Progenitor cell of endocrine pancreas (in vitro differentiated cells): ENCODE data around the gene C1orf198. TPM values are rescaled to one million over a fixed set of nuclear protein-coding genes. Genes with fewer than 3 reads are reported as not detected.

Source experiments
- DNase-seq: peaks from one replicate; pipeline ENCODE4 v3.0.0; 2021; ENCODE audit warnings: low spot score; ENCODE audit not compliant: unreplicated experiment
- H3K27ac Mint-ChIP-seq: 2 replicates; pipeline ENCODE4 v1.8.0; 2021; ENCODE audit warnings: mild to moderate bottlenecking, moderate library complexity, mixed read lengths
- H3K27me3 Mint-ChIP-seq: 2 replicates; pipeline ENCODE4 v1.8.0; 2021; ENCODE audit warnings: mixed read lengths
- H3K36me3 Mint-ChIP-seq: 2 replicates; pipeline ENCODE4 v1.8.0; 2022; ENCODE audit warnings: mixed read lengths; ENCODE audit not compliant: insufficient read depth
- H3K4me1 Mint-ChIP-seq: 2 replicates; pipeline ENCODE4 v1.8.0; 2021; ENCODE audit warnings: low read depth, mixed read lengths
- H3K4me3 Mint-ChIP-seq: 2 replicates; pipeline ENCODE4 v1.8.0; 2021; ENCODE audit warnings: low read depth, mild to moderate bottlenecking, moderate library complexity, mixed read lengths
- H3K9me3 Mint-ChIP-seq: 2 replicates; pipeline ENCODE4 v1.8.0; 2021; ENCODE audit warnings: low read depth, mixed read lengths
- total RNA-seq: library from RNA; stranded (reverse); gene quantifications from 2 replicates; pipeline ENCODE4 v1.2.1, GENCODE V29; 2021
- TF ChIP-seq, protein P1 (sequence below): fragments of 200-600 bp; sonication (generic); IDR thresholded peaks from one replicate; pipeline ENCODE4 v1.5.0; 2021; ENCODE audit warnings: antibody characterized with exemption, mild to moderate bottlenecking; ENCODE audit not compliant: unreplicated experiment

The C1orf198 gene
- total RNA-seq, 1 donor from 2014 or later: 70.1 TPM

DNA sequence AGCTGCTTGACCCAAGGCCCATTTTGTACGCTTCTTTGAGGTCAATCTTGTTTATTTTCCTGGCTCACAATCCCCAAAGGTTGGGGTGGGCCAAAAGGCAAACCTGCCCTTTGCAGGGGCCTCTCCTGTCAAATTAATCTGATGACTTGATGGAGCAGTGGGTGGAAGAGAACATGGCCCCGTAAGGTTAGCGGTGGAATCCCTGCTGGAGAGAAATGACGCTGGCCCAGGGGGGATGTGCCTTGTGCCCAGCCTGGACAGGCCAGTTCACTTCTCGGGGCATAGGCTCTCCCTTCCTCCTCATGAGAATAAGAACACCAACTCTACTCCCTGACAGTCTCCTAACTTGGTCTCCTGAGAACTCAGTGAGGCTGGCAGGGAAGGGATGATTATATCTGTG, 40.5 kb downstream of the C1orf198 start:
- H3K36me3 Mint-ChIP-seq: no peaks in the 10 kb centered on the region
- H3K27me3 Mint-ChIP-seq: no peaks in the 10 kb centered on the region
- H3K27ac Mint-ChIP-seq: peak overlapping the region; percentile 8
- TF ChIP-seq, protein P1, sequence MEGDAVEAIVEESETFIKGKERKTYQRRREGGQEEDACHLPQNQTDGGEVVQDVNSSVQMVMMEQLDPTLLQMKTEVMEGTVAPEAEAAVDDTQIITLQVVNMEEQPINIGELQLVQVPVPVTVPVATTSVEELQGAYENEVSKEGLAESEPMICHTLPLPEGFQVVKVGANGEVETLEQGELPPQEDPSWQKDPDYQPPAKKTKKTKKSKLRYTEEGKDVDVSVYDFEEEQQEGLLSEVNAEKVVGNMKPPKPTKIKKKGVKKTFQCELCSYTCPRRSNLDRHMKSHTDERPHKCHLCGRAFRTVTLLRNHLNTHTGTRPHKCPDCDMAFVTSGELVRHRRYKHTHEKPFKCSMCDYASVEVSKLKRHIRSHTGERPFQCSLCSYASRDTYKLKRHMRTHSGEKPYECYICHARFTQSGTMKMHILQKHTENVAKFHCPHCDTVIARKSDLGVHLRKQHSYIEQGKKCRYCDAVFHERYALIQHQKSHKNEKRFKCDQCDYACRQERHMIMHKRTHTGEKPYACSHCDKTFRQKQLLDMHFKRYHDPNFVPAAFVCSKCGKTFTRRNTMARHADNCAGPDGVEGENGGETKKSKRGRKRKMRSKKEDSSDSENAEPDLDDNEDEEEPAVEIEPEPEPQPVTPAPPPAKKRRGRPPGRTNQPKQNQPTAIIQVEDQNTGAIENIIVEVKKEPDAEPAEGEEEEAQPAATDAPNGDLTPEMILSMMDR: no peak
- no peak overlapping the region for H3K4me3 Mint-ChIP-seq
- H3K4me1 Mint-ChIP-seq: peaks cover 31% of the 10 kb centered on the region
- H3K9me3 Mint-ChIP-seq: no peaks in the 10 kb centered on the region
- no peak for DNase-seq

DNA sequence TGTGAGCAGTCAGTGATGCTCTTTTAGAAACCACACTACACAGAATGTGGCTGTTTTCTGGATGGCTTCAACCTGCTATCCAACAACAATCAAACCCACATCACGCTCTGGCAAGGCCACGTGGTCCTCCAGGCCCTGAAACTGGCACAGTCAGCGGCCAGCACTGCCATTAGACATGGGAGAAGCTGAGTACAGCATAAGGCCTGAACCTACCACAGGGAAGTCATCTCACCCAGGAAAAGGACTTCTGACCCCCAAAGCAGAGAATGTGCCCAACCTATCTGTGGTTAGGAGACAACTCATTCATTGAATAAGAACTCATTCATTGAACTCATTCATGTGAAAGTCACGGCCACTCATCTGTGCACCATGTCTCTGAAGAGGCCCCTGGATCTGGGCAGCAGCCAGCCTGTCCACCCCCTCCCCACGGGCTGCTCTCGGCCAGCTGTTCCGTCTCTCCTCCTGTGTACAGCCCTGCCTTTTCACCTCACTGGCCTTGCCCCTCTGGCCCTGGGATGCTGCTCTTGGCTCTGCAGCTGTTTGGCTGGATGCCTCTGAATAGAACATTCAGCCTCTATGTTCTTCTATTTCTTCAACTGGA, 41.1 kb downstream of the C1orf198 start:
- no peaks in the 10 kb centered on the region for H3K27me3 Mint-ChIP-seq
- no peak overlapping the region for H3K4me3 Mint-ChIP-seq
- H3K4me1 Mint-ChIP-seq: peaks cover 31% of the 10 kb centered on the region
- no peak for DNase-seq
- H3K27ac Mint-ChIP-seq: peak overlapping the region; percentile 31
- TF ChIP-seq, protein P1: no peak
- no peaks in the 10 kb centered on the region for H3K9me3 Mint-ChIP-seq
- H3K36me3 Mint-ChIP-seq: no peaks in the 10 kb centered on the region

DNA sequence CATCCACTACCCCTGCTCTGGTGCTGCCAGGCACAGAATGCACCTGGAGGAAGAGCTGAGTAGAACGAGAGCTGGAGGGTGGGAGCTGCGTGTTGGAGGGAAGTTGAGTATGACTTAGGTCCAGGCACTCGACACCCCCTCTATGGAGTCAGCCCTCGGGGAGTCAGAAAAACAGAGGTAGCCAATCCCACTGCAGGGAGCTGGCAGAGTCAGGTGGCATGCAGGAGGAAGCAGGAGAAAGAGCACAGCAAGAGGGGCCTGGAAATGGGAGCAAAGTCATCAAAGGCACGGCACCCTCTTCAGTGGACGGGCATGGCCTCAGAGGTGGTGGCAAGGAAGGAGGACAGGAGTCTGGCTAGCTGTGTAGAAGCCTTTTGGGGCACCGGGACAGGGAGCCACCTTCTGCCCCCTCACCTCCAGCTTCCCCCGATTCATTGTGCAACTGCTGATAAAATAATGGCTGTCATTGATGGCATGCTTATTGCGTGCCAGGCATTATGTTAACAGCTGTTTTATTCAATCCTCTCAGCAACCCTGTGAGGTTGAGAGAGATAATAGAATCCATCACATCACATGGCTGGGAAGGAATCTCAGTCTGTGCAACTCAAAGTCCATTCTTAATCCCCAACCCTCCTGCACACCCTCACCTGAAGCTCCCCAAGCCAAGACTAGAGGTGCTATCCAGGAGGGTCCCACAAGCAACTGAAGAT, 42.0 kb downstream of the C1orf198 start:
- TF ChIP-seq, protein P1: no peak
- no peak overlapping the region for H3K4me3 Mint-ChIP-seq
- peak overlapping the region; percentile 90 for H3K27ac Mint-ChIP-seq
- DNase-seq: no peak
- H3K36me3 Mint-ChIP-seq: no peaks in the 10 kb centered on the region
- H3K27me3 Mint-ChIP-seq: no peaks in the 10 kb centered on the region
- H3K4me1 Mint-ChIP-seq: peaks cover 31% of the 10 kb centered on the region
- H3K9me3 Mint-ChIP-seq: no peaks in the 10 kb centered on the region

DNA sequence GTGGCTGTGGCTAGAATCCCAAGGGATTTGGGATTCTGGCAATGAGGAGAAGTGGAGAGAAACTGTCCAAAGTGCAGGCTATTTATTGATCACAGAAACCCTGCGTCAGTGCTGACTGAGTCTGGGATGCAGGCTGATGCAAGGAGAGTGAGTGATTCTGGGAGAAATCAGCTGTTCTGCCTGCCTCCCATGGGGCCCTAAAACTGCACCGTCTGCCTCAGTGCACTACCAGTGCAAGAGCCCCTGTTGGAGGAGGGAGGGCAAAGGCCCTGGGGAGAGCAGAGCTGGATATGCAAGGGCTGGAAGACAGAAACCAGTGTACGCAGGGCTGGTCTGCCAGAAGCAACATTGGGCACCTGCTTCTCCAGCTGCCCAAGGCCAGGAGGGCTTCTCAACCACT, 42.6 kb downstream of the C1orf198 start:
- TF ChIP-seq, protein P1: no peak
- no peak for DNase-seq
- no peaks in the 10 kb centered on the region for H3K27me3 Mint-ChIP-seq

DNA sequence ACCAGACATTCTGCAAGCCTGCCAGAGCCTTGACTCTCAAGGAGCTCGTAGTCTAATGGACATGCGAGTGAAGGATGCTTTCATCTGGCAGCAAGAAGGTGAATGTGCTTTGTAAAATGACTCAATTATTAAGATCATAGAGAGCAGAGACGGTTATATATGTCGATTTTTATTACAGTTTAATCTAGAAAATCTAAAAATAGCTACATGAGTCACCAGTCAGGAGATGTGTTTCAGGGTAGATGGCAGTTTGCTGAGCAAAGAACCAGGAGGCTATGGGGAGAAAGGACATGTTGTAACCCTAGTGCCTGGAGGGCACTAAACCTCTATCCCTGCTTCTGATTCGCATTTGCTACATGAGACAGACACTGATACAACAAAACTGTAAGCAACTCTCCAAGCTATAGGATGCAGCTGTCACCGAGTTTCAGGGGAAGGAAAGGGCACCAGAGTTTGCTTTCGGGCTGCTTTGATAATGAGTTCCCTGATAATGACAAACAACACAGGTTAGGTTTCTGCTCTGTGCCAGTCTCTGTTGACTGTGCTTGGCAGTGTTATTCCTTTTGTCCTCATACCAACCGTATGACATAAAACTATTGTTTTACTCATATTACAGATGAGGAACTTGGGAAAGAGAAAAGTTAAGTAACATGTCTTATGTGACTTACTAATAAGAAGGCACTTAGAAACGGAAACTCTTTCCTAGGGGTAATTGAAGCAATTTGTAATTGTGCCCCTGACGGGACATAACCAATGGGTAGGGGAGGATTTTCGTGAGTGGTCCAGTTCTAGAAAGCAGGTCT, 43.2 kb downstream of the C1orf198 start:
- H3K27me3 Mint-ChIP-seq: no peaks in the 10 kb centered on the region
- peak overlapping the region; percentile 26 for H3K27ac Mint-ChIP-seq
- TF ChIP-seq, protein P1: no peak
- peaks cover 31% of the 10 kb centered on the region for H3K4me1 Mint-ChIP-seq
- H3K4me3 Mint-ChIP-seq: no peak overlapping the region
- no peaks in the 10 kb centered on the region for H3K9me3 Mint-ChIP-seq
- H3K36me3 Mint-ChIP-seq: no peaks in the 10 kb centered on the region
- no peak for DNase-seq

More for the DNA sequence above, 42.6 kb downstream of the C1orf198 start:
- Mint-ChIP-seq H3K36me3 (no peaks in the 10 kb centered on the region), H3K9me3 (no peaks in the 10 kb centered on the region), H3K4me3 (no peak overlapping the region), H3K4me1 (peaks cover 31% of the 10 kb centered on the region), H3K27ac (peak overlapping the region; percentile 90)
